Activated CD4-positive, alpha-beta T cell treated with anti-CD3 and anti-CD28 coated beads, Interleukin-2, amount 50 U/mL, for 24 hours (primary cell): ENCODE data around the gene IGFBP3.

Experiments used
- DNase-seq, 2 donors: peaks; one replicate each; pipeline ENCODE4 v3.0.0-alpha.2; 2020; ENCODE audit warnings: low read depth in 1 of 2, low spot score in 1 of 2

Gene IGFBP3

GRCh38 chr7:45923290-45923689, 2.2 kb upstream of the IGFBP3 start:
- DNase-seq: peak in 1 of 2 donors; percentile 17

GRCh38 chr7:45922810-45923209, 1.7 kb upstream of the IGFBP3 start:
- DNase-seq: no peak

GRCh38 chr7:45921699-45922519, 837 bp upstream of the IGFBP3 start:
- no peak for DNase-seq

GRCh38 chr7:45921381-45921698, 268 bp upstream of the IGFBP3 start:
- no peak for DNase-seq

- no peak for DNase-seq
These were observed 1.0 kb downstream of the IGFBP3 start for GRCh38 chr7:45919993-45920459.

GRCh38 chr7:45919231-45919784, 1.8 kb downstream of the IGFBP3 start:
- no peak for DNase-seq

- DNase-seq: no peak
These were observed 2.5 kb downstream of the IGFBP3 start for GRCh38 chr7:45918556-45918955.

GRCh38 chr7:45917658-45918057, 3.4 kb downstream of the IGFBP3 start:
- DNase-seq: peak; percentile 64

- no peak for DNase-seq
These were observed 4.0 kb downstream of the IGFBP3 start for GRCh38 chr7:45917064-45917463.

- no peak for DNase-seq
These were observed 5.5 kb downstream of the IGFBP3 start for GRCh38 chr7:45915606-45916005.

GRCh38 chr7:45914911-45915310, 6.2 kb downstream of the IGFBP3 start:
- no peak for DNase-seq

GRCh38 chr7:45912972-45913371, 8.1 kb downstream of the IGFBP3 start:
- DNase-seq: no peak

- no peak for DNase-seq
These were observed 9.8 kb downstream of the IGFBP3 start for GRCh38 chr7:45911311-45911710.

GRCh38 chr7:45910855-45911254, 10.2 kb downstream of the IGFBP3 start:
- DNase-seq: no peak

GRCh38 chr7:45909561-45909960, 11.5 kb downstream of the IGFBP3 start:
- no peak for DNase-seq

GRCh38 chr7:45902820-45903219, 18.3 kb downstream of the IGFBP3 start:
- DNase-seq: no peak

GRCh38 chr7:45901566-45901965, 19.5 kb downstream of the IGFBP3 start:
- no peak for DNase-seq

GRCh38 chr7:45898222-45898621, 22.9 kb downstream of the IGFBP3 start:
- no peak for DNase-seq

GRCh38 chr7:45897042-45897690, 23.9 kb downstream of the IGFBP3 start:
- no peak for DNase-seq

- DNase-seq: no peak
These were observed 26.4 kb downstream of the IGFBP3 start for GRCh38 chr7:45894665-45895062.

- DNase-seq: no peak
These were observed 26.9 kb downstream of the IGFBP3 start for GRCh38 chr7:45893996-45894664.
